GM13977 (cell line): ENCODE measurements around the gene PRPF4.

Experiments used
- DNase-seq: peaks from one replicate; pipeline ENCODE4 v3.0.0; 2012; ENCODE audit warnings: low spot score
- in situ Hi-C: fragments of 300-500 bp; cut with MboI; formaldehyde crosslinking; loops from one replicate; pipeline ENCODE4 v1.12.0; 2022; ENCODE audit warnings: low sequenced_read_pairs, low pct_unique_long_range_greater_than_20kb, mixed read lengths, inconsistent platforms; ENCODE audit not compliant: unreplicated experiment
- TF ChIP-seq, protein P1 (sequence below): IDR thresholded peaks from 2 replicates; pipeline ENCODE4 v1.5.1; 2012; ENCODE audit warnings: mild to moderate bottlenecking, control low read depth; ENCODE audit not compliant: insufficient read depth; ENCODE audit errors: extremely low read depth, missing control alignments

PRPF4 gene

DNA sequence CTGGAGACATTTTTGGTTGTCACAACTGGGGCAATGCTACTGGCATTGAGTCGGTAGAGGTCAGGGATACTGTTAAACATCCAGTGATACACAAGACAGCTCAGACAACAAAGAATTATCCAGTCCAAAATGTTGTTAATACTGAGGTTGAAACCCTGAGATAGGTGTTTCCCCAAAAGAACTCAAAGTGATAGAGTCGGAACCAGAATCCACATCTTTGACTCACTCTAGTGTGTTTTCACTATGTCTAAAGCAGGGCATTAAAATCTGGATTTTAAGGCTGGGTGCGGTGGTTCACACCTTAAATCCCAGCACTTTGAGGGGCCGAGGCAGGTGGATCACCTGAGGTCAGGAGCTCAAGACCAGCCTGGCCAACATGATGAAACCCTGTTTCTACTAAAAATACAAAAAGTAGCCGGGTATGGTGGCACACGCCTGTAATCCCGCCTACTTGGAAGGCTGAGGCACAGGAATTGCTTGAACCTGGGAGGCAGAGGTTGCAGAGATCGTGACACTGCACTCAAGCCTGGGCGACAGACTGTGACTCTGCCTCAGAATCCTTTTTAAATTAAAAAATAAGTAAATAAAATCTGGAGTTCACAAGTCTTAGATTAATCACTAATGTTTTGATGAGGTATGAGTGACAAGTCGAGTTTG is 37.1 kb upstream of the PRPF4 start:
- no peak for DNase-seq
- TF ChIP-seq, protein P1, sequence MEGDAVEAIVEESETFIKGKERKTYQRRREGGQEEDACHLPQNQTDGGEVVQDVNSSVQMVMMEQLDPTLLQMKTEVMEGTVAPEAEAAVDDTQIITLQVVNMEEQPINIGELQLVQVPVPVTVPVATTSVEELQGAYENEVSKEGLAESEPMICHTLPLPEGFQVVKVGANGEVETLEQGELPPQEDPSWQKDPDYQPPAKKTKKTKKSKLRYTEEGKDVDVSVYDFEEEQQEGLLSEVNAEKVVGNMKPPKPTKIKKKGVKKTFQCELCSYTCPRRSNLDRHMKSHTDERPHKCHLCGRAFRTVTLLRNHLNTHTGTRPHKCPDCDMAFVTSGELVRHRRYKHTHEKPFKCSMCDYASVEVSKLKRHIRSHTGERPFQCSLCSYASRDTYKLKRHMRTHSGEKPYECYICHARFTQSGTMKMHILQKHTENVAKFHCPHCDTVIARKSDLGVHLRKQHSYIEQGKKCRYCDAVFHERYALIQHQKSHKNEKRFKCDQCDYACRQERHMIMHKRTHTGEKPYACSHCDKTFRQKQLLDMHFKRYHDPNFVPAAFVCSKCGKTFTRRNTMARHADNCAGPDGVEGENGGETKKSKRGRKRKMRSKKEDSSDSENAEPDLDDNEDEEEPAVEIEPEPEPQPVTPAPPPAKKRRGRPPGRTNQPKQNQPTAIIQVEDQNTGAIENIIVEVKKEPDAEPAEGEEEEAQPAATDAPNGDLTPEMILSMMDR: no peak
- in situ Hi-C loops: no loop called here

DNA sequence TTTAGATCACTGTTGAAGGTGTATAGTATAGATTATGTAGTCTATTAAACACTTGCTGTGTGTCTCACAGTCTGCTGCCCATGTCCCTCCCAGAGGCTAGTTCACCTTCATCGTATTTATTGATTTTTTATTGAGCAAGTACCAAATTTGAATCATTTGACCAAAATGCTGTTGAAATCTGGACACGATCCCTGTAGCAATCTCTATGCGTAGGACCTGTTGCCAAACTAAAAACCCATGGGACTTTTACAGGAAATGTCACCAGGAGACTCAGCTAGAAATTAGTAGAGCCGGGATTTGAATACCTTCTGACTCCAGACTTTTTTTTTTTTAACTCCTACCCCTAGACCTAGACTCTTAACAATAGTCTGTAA is 36.6 kb upstream of the PRPF4 start:
- in situ Hi-C loops: no loop called here
- TF ChIP-seq, protein P1: no peak
- no peak for DNase-seq

DNA sequence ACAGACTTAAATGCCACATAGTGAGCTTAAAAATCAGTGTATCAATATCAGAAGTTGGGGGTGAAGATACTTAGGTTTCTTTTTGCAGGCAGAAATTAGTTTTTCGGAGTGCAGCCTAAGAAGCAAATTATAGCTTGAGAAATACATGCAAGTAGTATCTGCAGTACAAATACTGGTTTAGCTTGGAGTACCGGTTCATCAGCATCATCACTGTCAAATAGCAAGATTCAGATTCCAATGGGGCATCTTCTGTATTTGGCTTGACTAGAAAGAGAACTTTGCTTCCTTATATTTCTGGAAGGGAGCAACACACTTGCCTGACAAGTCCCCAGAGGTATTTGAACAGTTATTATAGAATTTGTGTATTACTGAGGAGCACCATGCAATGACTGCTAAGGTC is 34.3 kb upstream of the PRPF4 start:
- no peak for DNase-seq
- TF ChIP-seq, protein P1: no peak
- in situ Hi-C loops: no loop called here

DNA sequence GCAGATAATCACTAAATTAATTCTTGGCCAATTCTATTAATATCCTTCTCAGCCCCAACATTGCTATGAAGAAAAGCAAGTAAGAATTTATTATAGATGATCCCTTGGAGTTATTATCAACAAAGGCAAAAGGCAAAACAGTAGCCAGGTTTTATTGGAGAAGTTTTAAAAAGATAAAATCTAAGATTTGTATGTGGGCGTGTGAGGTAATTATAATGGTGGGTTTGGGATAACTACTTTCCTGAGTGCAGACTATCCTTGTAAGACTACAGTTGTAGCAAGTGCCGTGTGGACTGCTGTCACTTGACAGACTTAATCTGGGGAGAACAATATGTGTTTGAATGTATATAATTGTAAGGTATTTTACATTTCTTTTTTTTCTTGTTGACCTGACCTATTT is 30.9 kb upstream of the PRPF4 start:
- TF ChIP-seq, protein P1: no peak
- in situ Hi-C loops: no loop called here
- no peak for DNase-seq

DNA sequence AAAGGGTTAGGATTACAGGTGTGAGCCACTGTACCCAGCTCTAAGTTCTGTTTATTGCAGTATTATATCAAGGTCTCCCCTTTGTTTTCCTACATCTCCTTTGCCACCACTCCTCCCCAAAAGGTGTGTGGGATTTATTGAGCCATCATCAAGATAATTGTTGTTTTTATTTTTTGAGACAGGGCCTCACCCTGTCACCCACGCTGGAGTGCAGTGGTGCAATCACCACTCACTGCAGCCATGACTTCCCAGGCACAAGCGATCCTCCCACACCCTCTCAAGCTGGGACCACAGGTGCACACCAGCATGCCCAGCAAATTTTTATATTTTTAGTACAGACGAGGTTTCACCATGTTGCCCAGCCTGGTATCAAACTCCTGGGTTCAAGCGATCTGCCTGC is 29.6 kb upstream of the PRPF4 start:
- no peak for DNase-seq
- TF ChIP-seq, protein P1: no peak
- in situ Hi-C loops: no loop called here

DNA sequence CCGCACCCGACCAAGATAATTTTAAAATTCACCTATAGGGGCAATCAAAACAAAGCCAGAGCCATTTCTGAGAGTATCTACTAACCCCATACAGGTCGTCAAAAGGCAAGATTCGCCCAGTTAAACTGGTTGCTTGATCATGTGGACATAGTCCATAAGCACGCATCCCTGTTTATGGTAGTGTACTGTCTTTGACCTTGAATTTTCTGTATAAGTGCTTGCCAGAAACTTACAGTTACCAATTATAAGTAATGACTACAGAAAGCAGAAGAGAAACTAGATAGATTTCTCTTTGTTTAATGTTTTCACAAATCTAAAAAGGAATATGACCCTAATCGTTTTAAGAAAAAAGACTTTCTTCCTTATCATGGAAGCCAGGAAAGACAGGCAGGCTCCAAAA is 28.5 kb upstream of the PRPF4 start:
- TF ChIP-seq, protein P1: no peak
- in situ Hi-C loops: no loop called here
- no peak for DNase-seq
